Activated CD8-positive, alpha-beta memory T cell treated with anti-CD3 and anti-CD28 coated beads for 24 hours (primary cell): Measurements from ENCODE around the gene ACBD6.

Source experiments
- DNase-seq: peaks from one replicate; pipeline ENCODE4 v3.0.0-alpha.2; 2020

The ACBD6 gene

GRCh38 chr1:180363246-180363995 lies 139.0 kb downstream of the ACBD6 start:
- DNase-seq, result no peak

GRCh38 chr1:180360333-180361075 lies 141.9 kb downstream of the ACBD6 start:
- DNase-seq, result no peak

GRCh38 chr1:180358649-180359048 lies 143.7 kb downstream of the ACBD6 start:
- DNase-seq, result no peak

- no peak for DNase-seq
Observed at GRCh38 chr1:180353945-180354344, 148.4 kb downstream of the ACBD6 start.

GRCh38 chr1:180352588-180352987 lies 149.8 kb downstream of the ACBD6 start:
- DNase-seq, result no peak

GRCh38 chr1:180352021-180352420 lies 150.4 kb downstream of the ACBD6 start:
- DNase-seq, result no peak

GRCh38 chr1:180345148-180345547 lies 157.2 kb downstream of the ACBD6 start:
- no peak for DNase-seq

GRCh38 chr1:180343921-180344769 lies 158.2 kb downstream of the ACBD6 start:
- DNase-seq, result no peak

- DNase-seq, result no peak
Observed at GRCh38 chr1:180327089-180327488, 175.3 kb downstream of the ACBD6 start.

GRCh38 chr1:180312926-180313325 lies 189.5 kb downstream of the ACBD6 start:
- DNase-seq, result no peak

GRCh38 chr1:180311011-180311730 lies 191.2 kb downstream of the ACBD6 start:
- DNase-seq, result no peak

GRCh38 chr1:180310095-180310494 lies 192.3 kb downstream of the ACBD6 start:
- no peak for DNase-seq

GRCh38 chr1:180309338-180309737 lies 193.0 kb downstream of the ACBD6 start:
- DNase-seq, result no peak

- no peak for DNase-seq
Observed at GRCh38 chr1:180301135-180301742, 201.1 kb downstream of the ACBD6 start.

- no peak for DNase-seq
Observed at GRCh38 chr1:180299479-180300221, 202.7 kb downstream of the ACBD6 start.

GRCh38 chr1:180295999-180296398 lies 206.4 kb downstream of the ACBD6 start:
- no peak for DNase-seq

GRCh38 chr1:180294711-180295110 lies 207.7 kb downstream of the ACBD6 start:
- no peak for DNase-seq

GRCh38 chr1:180291004-180291403 lies 211.4 kb downstream of the ACBD6 start:
- DNase-seq, result no peak

- DNase-seq, result no peak
Observed at GRCh38 chr1:180290265-180291001, 211.9 kb downstream of the ACBD6 start.

GRCh38 chr1:180288940-180289339 lies 213.4 kb downstream of the ACBD6 start:
- DNase-seq, result no peak
